ENCODE data around the gene ATF5. TPM values are rescaled to one million over a fixed set of nuclear protein-coding genes. Genes with fewer than 3 reads are reported as not detected.
"Not testable (repeated sequence)": the region's sequence is repeated elsewhere in the genome, so short reads cannot be mapped to it uniquely, and the experiment has no call there.

Gene ATF5
- polyA plus RNA-seq, 1 donor from 2014 or later: 3.4 TPM

DNA sequence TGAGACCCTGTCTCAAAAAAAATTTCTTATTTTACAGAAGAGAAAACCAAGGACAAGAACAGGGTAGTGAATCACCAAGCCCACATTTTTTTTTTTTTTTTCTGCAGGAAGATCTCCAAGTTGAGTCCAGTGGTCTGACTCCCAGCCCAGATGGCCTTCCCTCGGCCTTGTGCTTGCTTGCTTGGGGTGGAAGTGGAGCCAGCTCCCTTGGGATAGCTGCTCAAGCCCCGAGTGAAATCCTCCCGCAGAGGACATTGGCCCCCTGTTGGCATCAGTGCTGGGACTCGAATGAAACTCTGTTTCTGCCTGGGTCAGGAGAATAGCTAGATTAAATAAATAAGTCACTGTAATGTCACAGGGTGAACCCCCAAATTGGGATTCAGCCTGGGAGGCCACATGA lies 9.7 kb downstream of the ATF5 start:
- H3K4me3 Mint-ChIP-seq: no peak overlapping the region
- H3K36me3 Mint-ChIP-seq: no peaks in the 10 kb centered on the region
- H3K9me3 Mint-ChIP-seq: no peaks in the 10 kb centered on the region
- H3K27me3 Mint-ChIP-seq: no peaks in the 10 kb centered on the region
- peaks cover 0 to 8% (median 3%) of the 10 kb centered on the region in 3 donors for H3K4me1 Mint-ChIP-seq
- H3K27ac Mint-ChIP-seq: no peak overlapping the region

DNA sequence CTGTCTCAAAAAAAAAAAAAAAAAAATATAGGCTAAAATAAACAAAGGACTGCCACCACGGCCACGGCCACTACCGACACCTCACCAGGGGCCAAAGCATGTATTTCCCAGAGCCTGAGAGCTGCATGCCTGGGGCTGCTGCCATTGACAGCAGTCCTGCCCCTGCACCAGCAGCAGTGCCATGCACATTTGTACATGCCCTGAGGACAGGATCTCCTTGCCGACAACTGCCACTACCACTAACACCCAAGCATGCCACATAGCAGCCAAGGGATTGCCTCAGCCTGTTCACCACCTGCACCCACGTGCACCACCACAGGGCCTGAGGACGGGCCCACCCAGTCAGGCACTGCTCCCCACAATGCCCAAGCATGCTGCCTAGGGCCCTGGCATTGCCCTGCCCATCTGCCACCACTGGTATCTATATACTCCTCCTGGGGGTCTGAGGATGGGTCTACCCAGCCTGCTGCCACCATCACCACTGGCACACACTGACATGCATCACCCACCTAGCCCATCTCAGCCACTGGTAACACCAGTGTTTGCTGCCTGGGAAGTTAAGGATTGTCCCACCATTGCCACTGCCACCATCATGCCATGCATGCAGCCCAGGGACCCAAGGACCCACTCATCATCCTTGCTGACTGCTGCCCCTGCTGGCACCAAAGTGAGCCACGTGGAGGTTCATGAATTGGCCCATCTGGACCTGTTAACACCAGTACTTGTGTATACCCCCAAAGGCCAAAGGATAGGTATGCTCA lies 10.9 kb downstream of the ATF5 start:
- Mint-ChIP-seq H3K4me3 (no peak overlapping the region), H3K9me3 (no peaks in the 10 kb centered on the region), H3K4me1 (peaks cover 2 to 11% (median 7%) of the 10 kb centered on the region in 3 donors), H3K27me3 (peaks cover 4% of the 10 kb centered on the region), H3K36me3 (no peaks in the 10 kb centered on the region), H3K27ac (peak overlapping the region in 1 of 3 donors; percentile 43)

DNA sequence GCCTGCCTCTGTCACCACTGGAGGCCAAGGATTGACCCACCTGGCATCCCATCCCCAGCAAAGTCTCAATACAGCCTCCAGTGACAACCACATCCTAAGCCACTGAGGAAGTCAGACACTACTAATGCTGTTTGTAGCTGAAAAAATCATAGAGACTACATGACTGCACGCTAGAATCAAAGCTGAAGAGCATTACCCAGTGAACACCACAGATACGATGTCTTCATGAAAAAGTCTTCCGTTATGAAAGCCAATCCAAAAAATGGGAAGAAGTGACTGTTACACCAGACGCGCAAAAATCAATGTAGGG lies 11.4 kb downstream of the ATF5 start:
- no peaks in the 10 kb centered on the region for H3K36me3 Mint-ChIP-seq
- H3K9me3 Mint-ChIP-seq: no peaks in the 10 kb centered on the region
- no peak overlapping the region for H3K4me3 Mint-ChIP-seq
- no peak overlapping the region for H3K27ac Mint-ChIP-seq
- peaks cover 4 to 11% (median 7%) of the 10 kb centered on the region in 3 donors for H3K4me1 Mint-ChIP-seq
- peaks cover 4% of the 10 kb centered on the region for H3K27me3 Mint-ChIP-seq

- H3K27ac Mint-ChIP-seq, H3K9me3 Mint-ChIP-seq, H3K4me1 Mint-ChIP-seq, H3K36me3 Mint-ChIP-seq: not testable (repeated sequence)
- Mint-ChIP-seq H3K4me3 (peak overlapping the region in 1 of 4 donors; percentile 37), H3K27me3 (peaks cover 17% of the 10 kb centered on the region)
These were observed 15.6 kb downstream of the ATF5 start for GRCh38 chr19:49944567-49944966.

DNA sequence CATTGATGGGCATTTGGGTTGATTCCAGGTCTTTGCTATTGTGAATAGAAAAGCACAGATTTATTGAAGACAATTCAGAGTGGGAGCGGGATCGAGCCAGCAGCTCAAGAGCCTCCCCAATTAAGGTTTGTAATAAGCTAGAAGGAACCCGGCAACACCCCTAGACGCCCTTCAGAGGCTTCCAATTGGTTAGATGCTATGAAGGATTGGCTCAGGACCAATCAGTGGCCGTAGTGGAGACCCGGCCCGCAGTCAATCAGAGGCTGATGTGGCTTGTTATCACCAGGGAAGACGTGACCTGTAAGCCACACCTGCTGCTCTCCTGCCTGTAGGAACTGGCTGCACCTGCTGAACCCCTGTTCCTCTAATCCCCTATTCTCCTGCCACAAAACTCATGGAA lies 17.4 kb downstream of the ATF5 start:
- Mint-ChIP-seq H3K36me3 (no peaks in the 10 kb centered on the region), H3K4me1 (peaks cover 4 to 7% (median 6%) of the 10 kb centered on the region in 3 donors), H3K4me3 (no peak overlapping the region), H3K27me3 (peaks cover 20% of the 10 kb centered on the region), H3K9me3 (peaks cover 0 to 1% (median 0%) of the 10 kb centered on the region in 3 donors), H3K27ac (no peak overlapping the region)

GRCh38 chr19:49949742-49950589 lies 21.0 kb downstream of the ATF5 start:
- Mint-ChIP-seq H3K27me3 (peaks cover 25% of the 10 kb centered on the region), H3K4me3 (no peak overlapping the region), H3K27ac (no peak overlapping the region), H3K9me3 (peaks cover 0 to 1% (median 0%) of the 10 kb centered on the region in 3 donors), H3K4me1 (peaks cover 10 to 16% (median 12%) of the 10 kb centered on the region in 3 donors), H3K36me3 (no peaks in the 10 kb centered on the region)

DNA sequence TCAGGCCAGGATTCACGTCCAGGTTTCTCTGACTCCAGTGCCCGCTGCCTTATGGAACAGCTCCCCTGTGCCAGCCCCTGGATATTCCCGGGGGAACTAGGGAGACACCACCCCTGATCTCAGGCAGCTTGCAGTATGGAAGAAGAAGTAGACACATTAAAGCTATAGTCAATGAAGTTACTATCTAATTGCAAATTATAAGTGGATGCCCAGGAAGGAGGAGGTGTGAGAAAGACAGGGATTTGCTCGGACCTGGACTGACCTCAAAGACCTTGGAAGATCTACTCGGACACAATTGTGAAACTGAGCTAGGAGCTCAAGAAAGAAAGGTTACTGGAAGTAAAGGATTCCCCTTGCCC lies 21.6 kb downstream of the ATF5 start:
- Mint-ChIP-seq H3K27me3 (peaks cover 25% of the 10 kb centered on the region), H3K4me1 (peaks cover 8 to 16% (median 12%) of the 10 kb centered on the region in 3 donors), H3K27ac (no peak overlapping the region), H3K36me3 (no peaks in the 10 kb centered on the region), H3K4me3 (no peak overlapping the region), H3K9me3 (peaks cover 0 to 1% (median 0%) of the 10 kb centered on the region in 3 donors)

DNA sequence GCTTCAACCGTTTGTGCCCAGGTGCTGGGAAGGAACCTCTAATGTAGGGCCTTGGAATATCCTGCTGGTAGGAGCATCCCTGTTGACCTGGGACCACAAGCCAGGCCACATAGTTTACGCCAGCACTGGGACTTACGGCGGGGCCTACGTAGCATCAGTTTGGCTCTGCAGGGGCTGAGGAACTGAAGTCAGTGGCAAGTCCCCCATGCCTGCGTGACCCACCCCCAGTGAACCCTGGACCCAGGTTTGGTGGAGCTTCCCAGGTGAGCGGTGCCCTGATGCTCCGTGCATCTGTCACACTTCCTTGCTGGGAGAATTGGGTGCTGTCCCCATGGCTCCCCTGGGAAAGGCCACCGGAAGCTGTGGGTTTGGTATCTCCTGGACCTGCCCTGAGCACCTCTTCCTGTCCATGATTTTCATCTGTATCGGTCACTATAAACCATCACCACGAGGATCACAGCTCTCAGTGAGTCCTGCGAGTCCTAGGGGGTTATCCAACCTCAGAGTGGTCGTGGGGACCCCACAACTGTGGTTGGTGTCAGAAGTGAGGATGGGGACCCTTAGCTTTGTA lies 22.0 kb downstream of the ATF5 start:
- H3K4me1 Mint-ChIP-seq: peaks cover 8 to 16% (median 12%) of the 10 kb centered on the region in 3 donors
- no peak overlapping the region for H3K4me3 Mint-ChIP-seq
- H3K9me3 Mint-ChIP-seq: no peaks in the 10 kb centered on the region
- H3K36me3 Mint-ChIP-seq: no peaks in the 10 kb centered on the region
- no peak overlapping the region for H3K27ac Mint-ChIP-seq
- H3K27me3 Mint-ChIP-seq: peaks cover 26% of the 10 kb centered on the region

- Mint-ChIP-seq H3K27ac (no peak overlapping the region), H3K36me3 (no peaks in the 10 kb centered on the region), H3K9me3 (no peaks in the 10 kb centered on the region), H3K4me3 (no peak overlapping the region), H3K4me1 (peaks cover 8 to 16% (median 12%) of the 10 kb centered on the region in 3 donors), H3K27me3 (peaks cover 23% of the 10 kb centered on the region)
These were observed 22.9 kb downstream of the ATF5 start for GRCh38 chr19:49951806-49952478.

GRCh38 chr19:49952479-49952836 lies 23.5 kb downstream of the ATF5 start:
- Mint-ChIP-seq H3K4me1 (peaks cover 8 to 16% (median 12%) of the 10 kb centered on the region in 3 donors), H3K36me3 (no peaks in the 10 kb centered on the region), H3K27me3 (peaks cover 23% of the 10 kb centered on the region), H3K9me3 (no peaks in the 10 kb centered on the region), H3K4me3 (no peak overlapping the region), H3K27ac (no peak overlapping the region)

DNA sequence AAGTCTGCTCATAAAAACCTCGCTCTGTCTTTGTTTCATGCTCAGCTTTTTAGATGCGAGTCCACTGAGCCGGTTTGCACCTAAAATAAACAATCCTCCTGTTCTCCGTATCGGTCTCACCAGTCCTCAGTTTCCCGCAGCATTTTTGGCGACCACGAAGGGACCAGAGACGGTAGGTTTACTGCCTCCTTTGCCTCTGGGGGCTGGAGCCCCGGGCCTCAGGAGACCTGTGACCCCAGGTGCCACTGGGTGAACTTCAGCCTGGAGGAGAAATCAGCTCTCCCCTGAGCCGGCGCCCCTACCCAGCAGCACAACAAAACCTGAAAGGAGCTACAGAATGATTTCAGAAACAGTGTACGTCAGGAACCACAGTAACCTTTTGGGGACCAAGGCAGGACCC lies 23.9 kb downstream of the ATF5 start:
- Mint-ChIP-seq H3K4me1 (peaks cover 8 to 16% (median 12%) of the 10 kb centered on the region in 3 donors), H3K9me3 (no peaks in the 10 kb centered on the region), H3K27me3 (peaks cover 23% of the 10 kb centered on the region), H3K27ac (no peak overlapping the region), H3K36me3 (no peaks in the 10 kb centered on the region), H3K4me3 (no peak overlapping the region)

DNA sequence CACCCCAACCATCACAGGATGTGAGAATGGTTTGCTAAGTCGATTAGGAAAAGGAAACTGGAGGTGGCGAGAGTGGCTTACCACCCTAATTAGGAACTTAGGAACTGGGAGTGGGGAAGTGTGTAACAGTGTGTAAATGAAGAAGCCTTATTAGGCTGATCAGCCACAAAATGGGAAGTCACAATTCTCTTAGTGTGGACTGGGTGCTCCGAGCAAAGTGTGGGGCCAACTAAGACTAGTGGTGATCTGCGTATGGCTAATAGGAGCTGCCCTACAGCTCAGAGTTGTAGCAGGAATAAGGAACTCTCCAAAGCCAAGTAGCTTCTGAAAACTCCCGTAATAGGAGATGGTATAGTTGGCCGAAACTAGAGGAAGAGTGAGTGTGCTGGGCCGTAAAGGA lies 24.4 kb downstream of the ATF5 start:
- Mint-ChIP-seq H3K27me3 (peaks cover 23% of the 10 kb centered on the region), H3K27ac (no peak overlapping the region), H3K36me3 (no peaks in the 10 kb centered on the region)

DNA sequence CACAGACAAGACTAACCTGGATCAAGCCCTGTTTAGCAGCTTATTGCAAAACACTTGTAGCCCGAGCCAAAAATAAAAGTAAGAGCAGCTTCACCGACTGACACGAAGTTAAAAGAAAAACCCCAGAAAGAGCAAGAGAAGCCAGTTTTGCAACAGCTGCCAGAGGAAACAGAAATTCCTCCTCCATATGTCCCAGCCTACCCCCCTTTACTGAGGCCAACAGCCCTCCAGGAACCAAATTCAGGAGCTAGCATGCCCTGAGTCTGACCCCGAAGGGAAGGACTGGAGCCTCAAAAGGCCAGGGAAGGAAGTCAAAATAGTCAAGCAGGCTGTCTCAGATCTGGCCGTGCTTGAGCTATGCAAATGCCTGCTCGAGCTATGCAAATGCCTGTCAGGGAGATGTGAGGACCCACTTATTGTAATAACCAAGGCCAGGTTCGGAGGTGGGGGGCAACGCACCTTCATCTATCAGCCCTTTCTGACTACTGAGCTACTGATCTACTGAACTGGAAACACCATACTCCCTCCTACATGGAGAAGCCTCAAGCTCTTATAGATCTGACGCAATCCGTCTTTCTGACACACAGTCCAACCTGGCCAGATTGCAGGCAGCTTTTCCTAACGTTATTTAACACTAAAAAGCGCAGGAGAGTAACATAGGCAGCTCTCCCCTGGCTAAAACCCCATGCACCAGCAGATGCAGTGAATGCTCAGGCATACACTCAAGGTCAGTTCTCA lies 25.3 kb downstream of the ATF5 start:
- peak overlapping the region in 2 of 4 donors; percentile 25 to 38 for H3K4me3 Mint-ChIP-seq
- no peak overlapping the region for H3K27ac Mint-ChIP-seq
- peaks cover 8 to 16% (median 12%) of the 10 kb centered on the region in 3 donors for H3K4me1 Mint-ChIP-seq
- no peaks in the 10 kb centered on the region for H3K9me3 Mint-ChIP-seq
- H3K36me3 Mint-ChIP-seq: no peaks in the 10 kb centered on the region
- H3K27me3 Mint-ChIP-seq: peaks cover 18% of the 10 kb centered on the region

More for the DNA sequence above, 24.4 kb downstream of the ATF5 start:
- Mint-ChIP-seq H3K4me3 (no peak overlapping the region), H3K9me3 (no peaks in the 10 kb centered on the region), H3K4me1 (peaks cover 8 to 16% (median 12%) of the 10 kb centered on the region in 3 donors)

- no peak overlapping the region for H3K27ac Mint-ChIP-seq
- H3K36me3 Mint-ChIP-seq: no peaks in the 10 kb centered on the region
- no peaks in the 10 kb centered on the region for H3K9me3 Mint-ChIP-seq
- no peak overlapping the region for H3K4me3 Mint-ChIP-seq
- peaks cover 13% of the 10 kb centered on the region for H3K27me3 Mint-ChIP-seq
- peaks cover 8 to 16% (median 12%) of the 10 kb centered on the region in 3 donors for H3K4me1 Mint-ChIP-seq
These were observed 25.9 kb downstream of the ATF5 start for GRCh38 chr19:49954933-49955332.

All from IgD-negative memory B cell (primary cell).